OCI-LY3 (cell line): ENCODE measurements around the gene SLAMF6.

Source experiments
- EZH2phosphoT487 ChIP-seq: fragments of 200-600 bp; shearing (Covaris generic); IDR thresholded peaks from 2 replicates; pipeline ENCODE4 v1.6.1; 2018; ENCODE audit warnings: antibody characterized with exemption, mixed run types, low read depth
- TF ChIP-seq, protein P1 (sequence below): fragments of 200-600, 300-600 bp; sonication (generic); IDR thresholded peaks from 2 replicates; pipeline ENCODE4 v1.5.1; 2014; ENCODE audit warnings: antibody characterized with exemption, low read length, low read depth

DNA sequence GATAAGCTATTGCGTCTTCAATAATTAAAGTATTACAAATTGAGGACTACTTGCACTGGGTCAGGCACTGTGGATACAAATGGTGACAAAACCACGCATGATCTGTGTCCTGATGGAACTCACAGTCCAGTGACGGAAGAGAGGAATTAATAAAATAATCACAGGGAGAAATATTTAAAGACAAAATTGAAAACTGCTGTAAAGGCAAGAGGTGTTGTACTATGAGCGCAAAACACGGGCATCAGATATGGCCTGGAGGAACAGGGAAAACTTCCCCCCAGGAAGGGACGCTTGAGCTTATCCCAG is 16.6 kb upstream of the SLAMF6 start:
- TF ChIP-seq, protein P1, sequence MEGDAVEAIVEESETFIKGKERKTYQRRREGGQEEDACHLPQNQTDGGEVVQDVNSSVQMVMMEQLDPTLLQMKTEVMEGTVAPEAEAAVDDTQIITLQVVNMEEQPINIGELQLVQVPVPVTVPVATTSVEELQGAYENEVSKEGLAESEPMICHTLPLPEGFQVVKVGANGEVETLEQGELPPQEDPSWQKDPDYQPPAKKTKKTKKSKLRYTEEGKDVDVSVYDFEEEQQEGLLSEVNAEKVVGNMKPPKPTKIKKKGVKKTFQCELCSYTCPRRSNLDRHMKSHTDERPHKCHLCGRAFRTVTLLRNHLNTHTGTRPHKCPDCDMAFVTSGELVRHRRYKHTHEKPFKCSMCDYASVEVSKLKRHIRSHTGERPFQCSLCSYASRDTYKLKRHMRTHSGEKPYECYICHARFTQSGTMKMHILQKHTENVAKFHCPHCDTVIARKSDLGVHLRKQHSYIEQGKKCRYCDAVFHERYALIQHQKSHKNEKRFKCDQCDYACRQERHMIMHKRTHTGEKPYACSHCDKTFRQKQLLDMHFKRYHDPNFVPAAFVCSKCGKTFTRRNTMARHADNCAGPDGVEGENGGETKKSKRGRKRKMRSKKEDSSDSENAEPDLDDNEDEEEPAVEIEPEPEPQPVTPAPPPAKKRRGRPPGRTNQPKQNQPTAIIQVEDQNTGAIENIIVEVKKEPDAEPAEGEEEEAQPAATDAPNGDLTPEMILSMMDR: no peak
- TF ChIP-seq EZH2phosphoT487: no peak
